ENCODE results near the gene RHEB. TPM values are rescaled to one million over a fixed set of nuclear protein-coding genes. Genes with fewer than 3 reads are reported as not detected.

The RHEB gene
- total RNA-seq, 1 donor = 77.8 TPM

- no peak overlapping the region for H3K27ac ChIP-seq (ENCODE audit: low read depth, low read length)
- H2AFZ ChIP-seq (ENCODE audit: low read length) = no peak overlapping the region
- no peak overlapping the region for H3K4me3 ChIP-seq (ENCODE audit: insufficient read depth, low read length)
- H3K9me3 ChIP-seq (ENCODE audit: low read depth, low read length) = no peaks in the 10 kb centered on the region
- H3K36me3 ChIP-seq (ENCODE audit: insufficient read depth, low read length) = no peaks in the 10 kb centered on the region
- H3K79me2 ChIP-seq (ENCODE audit: insufficient read depth, low read length) = no peaks in the 10 kb centered on the region
- no peaks in the 10 kb centered on the region for H4K20me1 ChIP-seq (ENCODE audit: insufficient read depth, low read length)
- TF ChIP-seq CTCF (IDR thresholded peaks at IDR 0.05; ENCODE audit: extremely low read depth, low read depth, low read length) = no peak
- no peaks in the 10 kb centered on the region for H3K27me3 ChIP-seq (ENCODE audit: insufficient read depth, low read length)
- H3K4me1 ChIP-seq (ENCODE audit: insufficient read depth, low read length) = no peaks in the 10 kb centered on the region
- DNase-seq (ENCODE audit: insufficient read length, low spot score, missing footprints) = no peak
- H3K4me2 ChIP-seq (ENCODE audit: insufficient read depth, low read length) = no peak overlapping the region
Observed at GRCh38 chr7:151452680-151453325, 66.9 kb downstream of the RHEB start.

- no peak for DNase-seq (ENCODE audit: insufficient read length, low spot score, missing footprints)
- no peak overlapping the region for H2AFZ ChIP-seq (ENCODE audit: low read length)
- no peak for TF ChIP-seq CTCF (IDR thresholded peaks at IDR 0.05; ENCODE audit: extremely low read depth, low read depth, low read length)
- no peak overlapping the region for H3K4me3 ChIP-seq (ENCODE audit: insufficient read depth, low read length)
- no peak overlapping the region for H3K27ac ChIP-seq (ENCODE audit: low read depth, low read length)
- no peaks in the 10 kb centered on the region for H3K4me1 ChIP-seq (ENCODE audit: insufficient read depth, low read length)
- no peak overlapping the region for H3K4me2 ChIP-seq (ENCODE audit: insufficient read depth, low read length)
- no peaks in the 10 kb centered on the region for H3K79me2 ChIP-seq (ENCODE audit: insufficient read depth, low read length)
- H4K20me1 ChIP-seq (ENCODE audit: insufficient read depth, low read length) = no peaks in the 10 kb centered on the region
- no peaks in the 10 kb centered on the region for H3K9me3 ChIP-seq (ENCODE audit: low read depth, low read length)
- H3K27me3 ChIP-seq (ENCODE audit: insufficient read depth, low read length) = no peaks in the 10 kb centered on the region
- H3K36me3 ChIP-seq (ENCODE audit: insufficient read depth, low read length) = no peaks in the 10 kb centered on the region
Observed at GRCh38 chr7:151451626-151452571, 67.8 kb downstream of the RHEB start.

- Histone ChIP-seq H3K27me3 (ENCODE audit: insufficient read depth, low read length) (no peaks in the 10 kb centered on the region), H3K79me2 (ENCODE audit: insufficient read depth, low read length) (no peaks in the 10 kb centered on the region), H3K36me3 (ENCODE audit: insufficient read depth, low read length) (no peaks in the 10 kb centered on the region), H3K9me3 (ENCODE audit: low read depth, low read length) (no peaks in the 10 kb centered on the region), H2AFZ (ENCODE audit: low read length) (no peak overlapping the region), H3K4me3 (ENCODE audit: insufficient read depth, low read length) (no peak overlapping the region), H4K20me1 (ENCODE audit: insufficient read depth, low read length) (no peaks in the 10 kb centered on the region), H3K4me2 (ENCODE audit: insufficient read depth, low read length) (no peak overlapping the region), H3K27ac (ENCODE audit: low read depth, low read length) (no peak overlapping the region), H3K4me1 (ENCODE audit: insufficient read depth, low read length) (no peaks in the 10 kb centered on the region)
- no peak for DNase-seq (ENCODE audit: insufficient read length, low spot score, missing footprints)
- TF ChIP-seq CTCF (IDR thresholded peaks at IDR 0.05; ENCODE audit: extremely low read depth, low read depth, low read length) = no peak
Observed at GRCh38 chr7:151451156-151451555, 68.5 kb downstream of the RHEB start.

GRCh38 chr7:151449990-151450389 is 69.7 kb downstream of the RHEB start:
- H3K79me2 ChIP-seq (ENCODE audit: insufficient read depth, low read length) = no peaks in the 10 kb centered on the region
- H3K4me2 ChIP-seq (ENCODE audit: insufficient read depth, low read length) = no peak overlapping the region
- no peaks in the 10 kb centered on the region for H3K27me3 ChIP-seq (ENCODE audit: insufficient read depth, low read length)
- H2AFZ ChIP-seq (ENCODE audit: low read length) = no peak overlapping the region
- no peaks in the 10 kb centered on the region for H4K20me1 ChIP-seq (ENCODE audit: insufficient read depth, low read length)
- H3K36me3 ChIP-seq (ENCODE audit: insufficient read depth, low read length) = no peaks in the 10 kb centered on the region
- H3K4me1 ChIP-seq (ENCODE audit: insufficient read depth, low read length) = no peaks in the 10 kb centered on the region
- no peak overlapping the region for H3K27ac ChIP-seq (ENCODE audit: low read depth, low read length)
- DNase-seq (ENCODE audit: insufficient read length, low spot score, missing footprints) = no peak
- no peaks in the 10 kb centered on the region for H3K9me3 ChIP-seq (ENCODE audit: low read depth, low read length)
- no peak for TF ChIP-seq CTCF (IDR thresholded peaks at IDR 0.05; ENCODE audit: extremely low read depth, low read depth, low read length)
- H3K4me3 ChIP-seq (ENCODE audit: insufficient read depth, low read length) = no peak overlapping the region

All from osteoblast (primary cell).